SU-DHL-6 (cell line): ENCODE measurements around the gene LAMA1.

Experiments used
- H2AFZ ChIP-seq: fragments of 200-600 bp; sonication (generic); 2 replicates; pipeline ENCODE4 v1.6.1; 2014; ENCODE audit warnings: low read depth, mild to moderate bottlenecking, moderate library complexity, mixed read lengths, antibody characterized with exemption, low read length; ENCODE audit not compliant: severe bottlenecking
- H3F3A ChIP-seq: fragments of 200-600 bp; shearing (Covaris generic); 2 replicates; pipeline ENCODE4 v1.6.0; 2016; ENCODE audit warnings: antibody characterized with exemption, mild to moderate bottlenecking; ENCODE audit not compliant: insufficient read depth
- H3K27ac ChIP-seq: fragments of 200-600 bp; sonication (generic); 2 replicates; pipeline ENCODE4 v1.5.1; 2016; ENCODE audit warnings: low read depth, mild to moderate bottlenecking, low read length, moderate library complexity, mixed read lengths
- H3K27me3 ChIP-seq: fragments of 200-600 bp; sonication (generic), shearing (Covaris generic); 2 replicates; pipeline ENCODE4 v1.6.0; 2014; ENCODE audit warnings: mild to moderate bottlenecking, low read length
- H3K36me3 ChIP-seq: fragments of 200-600 bp; sonication (generic); 2 replicates; pipeline ENCODE4 v1.6.1; 2014; ENCODE audit warnings: mild to moderate bottlenecking, low read length, mixed read lengths
- H3K4me2 ChIP-seq: fragments of 300-600, 200-600 bp; shearing (Covaris generic), sonication (generic); 2 replicates; pipeline ENCODE4 v1.6.0; 2014; ENCODE audit warnings: low read length, low read depth, mild to moderate bottlenecking; ENCODE audit not compliant: poor library complexity, severe bottlenecking
- H3K4me3 ChIP-seq: fragments of 200-600 bp; sonication (generic); 2 replicates; pipeline ENCODE4 v1.5.1; 2014; ENCODE audit warnings: antibody characterized with exemption, low read length, mild to moderate bottlenecking, mixed read lengths; ENCODE audit not compliant: insufficient read depth, poor library complexity, severe bottlenecking
- H3K79me2 ChIP-seq: fragments of 200-600 bp; sonication (generic); 2 replicates; pipeline ENCODE4 v1.6.1; 2014; ENCODE audit warnings: mild to moderate bottlenecking, low read length, moderate library complexity; ENCODE audit not compliant: insufficient read depth
- H3K9ac ChIP-seq: fragments of 200-600 bp; sonication (generic); 2 replicates; pipeline ENCODE4 v1.7.0; 2014; ENCODE audit warnings: mild to moderate bottlenecking, low read length
- H3K9me2 ChIP-seq: fragments of 200-600 bp; sonication (generic); replicated peaks from 2 replicates; pipeline ENCODE4 v1.6.1; 2014; ENCODE audit warnings: low read length; ENCODE audit not compliant: insufficient read depth
- H3K9me3 ChIP-seq: fragments of 200-600 bp; sonication (generic); 2 replicates; pipeline ENCODE4 v1.6.1; 2014; ENCODE audit warnings: low read length, mixed read lengths; ENCODE audit not compliant: insufficient read depth
- H4K20me1 ChIP-seq: fragments of 200-600 bp; sonication (generic); 2 replicates; pipeline ENCODE4 v1.6.1; 2014; ENCODE audit warnings: low read depth, mild to moderate bottlenecking, antibody characterized with exemption, low read length, moderate library complexity, mixed read lengths
- EZH2phosphoT487 ChIP-seq: fragments of 200-600 bp; sonication (generic), shearing (Covaris generic); conservative IDR thresholded peaks from 2 replicates; pipeline ENCODE4 v1.6.1; 2018; ENCODE audit warnings: mild to moderate bottlenecking, antibody characterized with exemption, low read length, moderate library complexity, mixed read lengths
- TF ChIP-seq, protein P1 (sequence below): fragments of 200-600 bp; sonication (generic); IDR thresholded peaks from one replicate; pipeline ENCODE4 v1.5.1; 2017; ENCODE audit warnings: antibody characterized with exemption, mild to moderate bottlenecking, low read length, moderate library complexity; ENCODE audit not compliant: insufficient read depth, poor library complexity, severe bottlenecking

Gene LAMA1

DNA sequence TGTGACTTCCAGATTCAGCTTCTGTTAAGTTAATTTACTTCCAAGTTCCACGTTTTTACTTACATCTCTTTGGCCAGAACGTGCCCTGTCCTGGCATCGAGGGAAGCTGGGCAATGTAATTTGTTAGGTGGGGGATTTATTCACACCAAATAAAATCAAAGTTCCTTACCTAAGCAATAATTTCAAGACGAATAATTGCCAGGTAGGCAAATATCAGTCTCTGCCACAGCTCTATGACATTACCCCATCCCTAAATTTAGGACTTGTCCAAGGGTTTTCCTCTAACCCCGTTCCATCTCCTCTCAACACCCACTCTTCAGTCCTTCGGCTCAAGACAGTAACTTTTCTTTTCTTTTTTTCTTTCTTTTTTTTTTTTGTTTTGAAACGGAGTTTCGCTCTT is 38.3 kb upstream of the LAMA1 start:
- H3K9ac ChIP-seq, result no peak overlapping the region
- H3K4me2 ChIP-seq, result no peak overlapping the region
- no peaks in the 10 kb centered on the region for H3K36me3 ChIP-seq
- no peak overlapping the region for H3K27ac ChIP-seq
- no peaks in the 10 kb centered on the region for H3F3A ChIP-seq
- H2AFZ ChIP-seq, result no peak overlapping the region
- no peaks in the 10 kb centered on the region for H4K20me1 ChIP-seq
- no peaks in the 10 kb centered on the region for H3K9me3 ChIP-seq
- no peaks in the 10 kb centered on the region for H3K27me3 ChIP-seq
- no peaks in the 10 kb centered on the region for H3K79me2 ChIP-seq
- H3K9me2 ChIP-seq, result no peaks in the 10 kb centered on the region
- TF ChIP-seq EZH2phosphoT487, result no peak
- TF ChIP-seq, protein P1, sequence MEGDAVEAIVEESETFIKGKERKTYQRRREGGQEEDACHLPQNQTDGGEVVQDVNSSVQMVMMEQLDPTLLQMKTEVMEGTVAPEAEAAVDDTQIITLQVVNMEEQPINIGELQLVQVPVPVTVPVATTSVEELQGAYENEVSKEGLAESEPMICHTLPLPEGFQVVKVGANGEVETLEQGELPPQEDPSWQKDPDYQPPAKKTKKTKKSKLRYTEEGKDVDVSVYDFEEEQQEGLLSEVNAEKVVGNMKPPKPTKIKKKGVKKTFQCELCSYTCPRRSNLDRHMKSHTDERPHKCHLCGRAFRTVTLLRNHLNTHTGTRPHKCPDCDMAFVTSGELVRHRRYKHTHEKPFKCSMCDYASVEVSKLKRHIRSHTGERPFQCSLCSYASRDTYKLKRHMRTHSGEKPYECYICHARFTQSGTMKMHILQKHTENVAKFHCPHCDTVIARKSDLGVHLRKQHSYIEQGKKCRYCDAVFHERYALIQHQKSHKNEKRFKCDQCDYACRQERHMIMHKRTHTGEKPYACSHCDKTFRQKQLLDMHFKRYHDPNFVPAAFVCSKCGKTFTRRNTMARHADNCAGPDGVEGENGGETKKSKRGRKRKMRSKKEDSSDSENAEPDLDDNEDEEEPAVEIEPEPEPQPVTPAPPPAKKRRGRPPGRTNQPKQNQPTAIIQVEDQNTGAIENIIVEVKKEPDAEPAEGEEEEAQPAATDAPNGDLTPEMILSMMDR, result no peak
- no peak overlapping the region for H3K4me3 ChIP-seq

DNA sequence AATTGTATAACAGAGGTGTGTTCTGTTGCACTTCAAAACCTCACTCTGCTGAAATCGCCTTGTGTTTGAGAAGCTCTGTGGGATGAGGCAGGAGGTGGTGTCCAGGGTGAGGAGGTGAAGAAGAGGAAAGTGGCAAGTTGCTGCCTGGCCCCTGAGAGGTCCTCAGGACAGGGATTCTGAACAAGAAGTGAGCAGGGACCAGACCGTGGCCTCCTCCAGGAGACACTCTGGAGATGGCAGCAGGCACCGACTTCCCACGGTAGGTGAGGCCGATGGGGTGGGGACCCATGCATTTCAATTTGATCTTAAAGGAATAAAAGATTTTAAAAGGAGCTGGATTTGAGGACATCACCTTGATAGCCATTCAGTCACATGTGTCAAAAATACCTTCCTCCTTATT is 37.5 kb upstream of the LAMA1 start:
- no peaks in the 10 kb centered on the region for H3K9me2 ChIP-seq
- H3K36me3 ChIP-seq, result no peaks in the 10 kb centered on the region
- no peak overlapping the region for H3K27ac ChIP-seq
- no peak overlapping the region for H3K4me3 ChIP-seq
- H3F3A ChIP-seq, result no peaks in the 10 kb centered on the region
- H3K79me2 ChIP-seq, result no peaks in the 10 kb centered on the region
- no peaks in the 10 kb centered on the region for H4K20me1 ChIP-seq
- no peaks in the 10 kb centered on the region for H3K9me3 ChIP-seq
- no peaks in the 10 kb centered on the region for H3K27me3 ChIP-seq
- no peak overlapping the region for H3K9ac ChIP-seq
- TF ChIP-seq, protein P1, result no peak
- no peak for TF ChIP-seq EZH2phosphoT487
- no peak overlapping the region for H2AFZ ChIP-seq
- H3K4me2 ChIP-seq, result no peak overlapping the region

DNA sequence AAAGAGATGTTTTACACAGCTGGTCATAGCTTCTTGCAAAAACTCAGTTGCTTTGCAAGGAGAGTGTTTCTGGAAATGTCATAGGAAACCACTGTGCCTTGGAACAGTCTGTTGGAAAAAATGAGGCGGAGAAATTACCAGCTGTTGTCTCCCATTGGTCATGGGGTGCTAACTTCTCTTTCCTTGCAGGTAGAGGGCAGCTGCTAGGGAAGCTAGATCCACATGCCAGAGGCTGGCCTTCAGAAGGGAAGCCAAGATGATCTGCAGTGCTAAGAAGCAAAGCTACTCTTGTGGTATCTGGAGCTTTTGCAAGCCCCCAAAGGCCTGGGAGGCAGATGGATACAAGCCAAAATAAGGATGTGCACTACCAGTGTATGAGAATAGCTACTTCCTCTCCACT is 34.8 kb upstream of the LAMA1 start:
- H3K27ac ChIP-seq, result no peak overlapping the region
- H3K9me2 ChIP-seq, result no peaks in the 10 kb centered on the region
- TF ChIP-seq, protein P1, result no peak
- no peak for TF ChIP-seq EZH2phosphoT487
- no peaks in the 10 kb centered on the region for H3K79me2 ChIP-seq
- H3K36me3 ChIP-seq, result no peaks in the 10 kb centered on the region
- H3K9ac ChIP-seq, result no peak overlapping the region
- no peaks in the 10 kb centered on the region for H3K9me3 ChIP-seq
- H3K4me3 ChIP-seq, result no peak overlapping the region
- H2AFZ ChIP-seq, result no peak overlapping the region
- no peaks in the 10 kb centered on the region for H3K27me3 ChIP-seq
- no peaks in the 10 kb centered on the region for H3F3A ChIP-seq
- H4K20me1 ChIP-seq, result no peaks in the 10 kb centered on the region
- no peak overlapping the region for H3K4me2 ChIP-seq
